GM19240 (cell line): ENCODE measurements around the gene XXYLT1.

Experiments
- DNase-seq: peaks from one replicate; pipeline ENCODE4 v3.0.0; 2011; ENCODE audit warnings: low spot score; ENCODE audit not compliant: insufficient read length

The XXYLT1 gene

DNA sequence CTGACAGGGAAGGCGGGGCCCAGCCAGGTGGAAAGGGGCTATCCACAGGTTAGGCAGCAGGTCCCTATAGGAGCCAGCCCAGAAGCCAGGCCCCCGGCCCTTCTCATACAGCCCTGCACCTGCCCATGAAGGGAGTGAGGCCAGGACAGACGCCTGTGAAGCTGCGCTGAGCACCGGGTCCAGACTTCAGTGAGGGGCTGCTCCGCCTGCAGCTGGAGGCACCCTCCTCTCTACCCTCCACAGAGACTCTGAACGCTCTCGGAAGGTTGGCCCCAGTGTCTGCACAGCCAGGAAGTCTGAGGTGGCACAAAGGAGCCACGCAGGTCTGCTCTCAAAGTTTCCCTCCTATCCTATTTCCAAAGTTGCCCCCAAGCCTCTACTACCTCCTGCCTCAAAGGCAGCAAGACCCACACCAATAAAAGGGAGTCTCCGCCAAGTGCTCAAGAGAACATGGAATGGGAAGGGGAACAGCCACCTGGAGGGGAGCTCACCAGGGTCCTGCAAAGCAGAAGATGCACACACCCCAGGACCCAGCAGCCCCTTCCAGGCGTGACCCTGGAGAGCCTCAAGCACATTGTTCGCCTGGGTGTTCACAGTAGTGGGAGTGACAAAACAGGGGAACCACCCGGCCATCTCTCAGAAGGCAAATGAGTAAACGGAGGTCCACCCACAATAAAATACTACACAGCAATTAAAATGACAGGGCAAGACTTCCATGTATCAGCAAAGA is 19.5 kb downstream of the XXYLT1 start:
- no peak for DNase-seq

- no peak for DNase-seq
These were observed 20.3 kb downstream of the XXYLT1 start for GRCh38 chr3:195250473-195251251.

GRCh38 chr3:195249858-195250464 is 21.0 kb downstream of the XXYLT1 start:
- DNase-seq, result no peak

- no peak for DNase-seq
These were observed 21.7 kb downstream of the XXYLT1 start for GRCh38 chr3:195249057-195249770.

DNA sequence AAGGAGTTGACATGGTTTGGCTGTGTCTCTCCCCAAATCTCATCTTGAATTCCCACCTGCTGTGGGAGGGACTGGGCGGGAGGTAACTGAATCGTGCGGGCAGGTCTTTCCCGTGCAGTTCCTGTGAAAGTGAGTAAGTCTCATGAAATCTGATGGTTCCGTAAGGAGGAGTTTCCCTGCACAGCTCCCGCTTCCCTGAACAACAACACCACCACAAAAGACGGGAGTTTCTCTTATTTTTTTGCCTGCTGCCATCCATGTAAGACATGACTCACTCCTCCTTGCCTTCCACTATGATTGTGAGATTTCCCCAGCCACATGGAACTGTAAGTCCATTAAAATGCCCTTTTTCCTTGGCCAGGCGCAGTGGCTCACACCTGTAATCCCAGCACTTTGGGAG is 22.7 kb downstream of the XXYLT1 start:
- DNase-seq, result no peak

GRCh38 chr3:195247863-195248189 is 23.1 kb downstream of the XXYLT1 start:
- no peak for DNase-seq

- DNase-seq, result no peak
These were observed 23.7 kb downstream of the XXYLT1 start for GRCh38 chr3:195247086-195247862.

DNA sequence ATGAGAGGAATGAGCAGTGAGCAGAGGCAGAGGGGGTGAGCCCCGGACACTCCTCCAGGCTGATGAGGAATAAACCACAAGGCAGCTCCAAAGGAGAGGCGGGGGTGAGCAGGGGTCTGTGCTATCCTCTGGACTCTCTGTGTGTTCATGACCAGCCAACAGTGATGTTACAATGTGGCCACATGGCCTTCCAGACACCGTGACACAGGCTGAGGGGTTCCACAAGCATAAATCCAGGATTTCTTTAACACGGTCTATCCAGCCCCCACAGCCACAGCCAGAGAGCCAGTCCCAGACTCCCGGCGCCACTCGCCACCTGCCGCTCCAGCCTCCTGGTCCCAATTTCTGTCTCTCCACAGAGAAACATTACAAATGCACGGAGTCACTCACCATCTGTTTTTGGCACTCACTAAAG is 24.4 kb downstream of the XXYLT1 start:
- DNase-seq, result no peak

DNA sequence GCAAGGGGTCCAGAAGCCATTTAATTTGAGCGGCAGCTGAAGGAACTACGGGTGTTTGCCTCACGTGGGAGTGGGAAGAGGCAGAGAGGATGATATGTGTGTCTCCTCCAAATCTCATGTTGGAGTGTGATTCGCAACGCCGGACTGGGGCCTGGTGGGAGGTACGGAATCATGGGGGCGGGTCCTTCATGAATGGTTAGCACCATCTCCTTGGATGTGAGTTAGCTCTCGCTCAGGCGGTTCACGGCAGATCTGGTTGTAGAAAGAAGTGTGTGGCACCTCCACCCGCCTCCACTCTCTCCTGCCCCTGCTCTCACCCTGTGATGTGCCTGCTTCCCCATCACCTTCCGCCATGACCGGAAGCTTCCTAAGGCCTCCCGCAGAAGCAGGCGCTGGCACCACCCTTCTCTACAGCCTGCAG is 25.4 kb downstream of the XXYLT1 start:
- DNase-seq, result no peak

DNA sequence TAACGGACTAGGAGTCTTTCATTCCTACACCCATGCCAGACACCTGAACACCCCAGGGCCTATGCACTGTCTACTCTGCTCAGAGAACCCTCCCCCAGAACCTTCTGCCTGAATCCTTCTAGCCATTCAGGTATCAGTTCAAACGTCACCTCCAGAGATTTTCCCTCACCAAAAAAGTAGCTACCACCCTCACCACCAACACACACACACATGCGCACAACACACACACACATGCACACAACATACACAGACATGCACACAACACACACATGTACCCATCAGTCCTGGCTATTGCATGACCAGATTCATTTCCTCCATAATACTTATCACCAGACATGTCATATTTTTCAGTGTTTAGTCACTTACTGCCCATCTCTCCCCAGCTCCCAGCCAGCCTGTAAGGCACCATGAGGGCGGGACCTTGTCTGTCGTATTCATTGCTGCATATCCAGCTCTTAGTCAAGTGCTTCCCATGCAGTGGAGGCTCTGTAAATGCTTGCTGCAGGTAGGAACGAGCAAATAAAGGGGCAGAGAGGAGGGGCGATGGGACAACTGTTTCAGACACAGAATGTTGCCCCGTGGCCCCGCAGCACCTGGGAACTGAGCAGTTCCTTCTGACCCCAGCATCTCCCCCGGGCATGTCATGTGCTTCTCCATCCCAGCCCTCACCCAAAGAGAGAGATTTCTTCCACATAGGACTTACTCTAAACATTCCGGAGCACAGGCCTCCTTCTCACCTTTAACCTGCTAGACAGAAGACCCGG is 29.2 kb downstream of the XXYLT1 start:
- no peak for DNase-seq

GRCh38 chr3:195240939-195241338 is 30.0 kb downstream of the XXYLT1 start:
- DNase-seq, result no peak

DNA sequence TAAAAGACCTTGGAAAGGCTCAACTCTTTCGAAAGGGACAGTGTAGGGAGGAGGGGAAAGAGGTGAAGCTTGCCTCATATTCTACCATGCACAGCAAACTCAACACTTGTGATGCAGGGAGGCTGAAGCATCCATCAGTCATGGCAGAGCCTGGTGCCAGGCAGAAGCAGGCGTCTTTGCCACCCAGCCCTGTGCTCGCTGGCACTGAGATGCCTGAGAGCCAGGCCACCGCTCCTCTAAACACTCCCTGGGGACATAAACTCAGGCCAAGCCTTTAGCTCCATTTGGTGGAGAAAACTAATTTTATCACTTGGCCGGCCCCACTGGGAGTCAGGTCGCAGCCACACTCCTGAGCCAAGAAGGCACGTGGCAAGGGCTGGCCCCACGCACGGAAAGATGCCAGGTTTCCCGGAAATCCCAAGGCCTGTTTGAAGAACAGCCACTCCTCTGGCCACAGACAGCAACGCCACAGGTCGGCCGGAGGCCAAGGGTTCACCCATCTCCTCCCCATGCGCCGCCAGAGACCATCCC is 30.7 kb downstream of the XXYLT1 start:
- DNase-seq, result no peak

- no peak for DNase-seq
These were observed 31.8 kb downstream of the XXYLT1 start for GRCh38 chr3:195239121-195239520.

- no peak for DNase-seq
These were observed 32.3 kb downstream of the XXYLT1 start for GRCh38 chr3:195238586-195239118.

GRCh38 chr3:195238081-195238571 is 32.8 kb downstream of the XXYLT1 start:
- no peak for DNase-seq

DNA sequence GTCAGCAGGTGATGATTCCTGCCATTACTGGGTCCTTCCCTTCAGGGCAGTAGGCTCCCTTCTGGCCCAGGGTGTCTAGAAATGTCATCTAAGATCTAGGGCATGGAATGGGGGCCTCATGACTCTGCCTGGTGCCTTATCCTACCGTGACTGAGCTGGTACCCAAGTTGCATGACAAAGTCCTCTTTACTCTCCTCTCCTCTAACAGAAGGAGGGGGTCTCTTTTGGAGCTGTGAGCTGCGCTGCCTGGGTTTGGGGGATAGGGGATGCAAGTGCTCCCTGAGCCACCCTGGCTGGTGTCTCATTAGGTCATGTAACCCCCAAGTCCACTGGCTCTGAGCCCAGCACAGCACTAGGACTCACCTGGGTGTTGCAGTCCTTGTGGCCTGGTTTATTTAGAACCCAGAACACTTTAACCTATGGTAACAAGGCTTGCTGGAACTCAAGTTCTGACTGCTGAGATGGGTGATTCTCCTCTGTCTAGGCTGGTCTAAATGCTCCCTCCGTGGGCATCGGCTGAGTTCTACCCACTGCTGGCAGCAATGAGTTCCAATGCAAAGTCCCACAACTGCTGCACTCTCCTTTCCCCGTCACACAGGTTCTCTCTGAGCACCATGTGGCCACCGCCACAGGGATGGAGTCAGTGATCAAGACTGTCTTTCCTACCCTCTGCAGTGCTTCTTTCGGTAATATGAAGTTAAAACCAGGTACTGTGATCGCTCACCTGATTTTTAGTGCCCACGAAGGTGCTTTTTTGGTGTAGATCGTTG is 34.0 kb downstream of the XXYLT1 start:
- DNase-seq, result no peak

DNA sequence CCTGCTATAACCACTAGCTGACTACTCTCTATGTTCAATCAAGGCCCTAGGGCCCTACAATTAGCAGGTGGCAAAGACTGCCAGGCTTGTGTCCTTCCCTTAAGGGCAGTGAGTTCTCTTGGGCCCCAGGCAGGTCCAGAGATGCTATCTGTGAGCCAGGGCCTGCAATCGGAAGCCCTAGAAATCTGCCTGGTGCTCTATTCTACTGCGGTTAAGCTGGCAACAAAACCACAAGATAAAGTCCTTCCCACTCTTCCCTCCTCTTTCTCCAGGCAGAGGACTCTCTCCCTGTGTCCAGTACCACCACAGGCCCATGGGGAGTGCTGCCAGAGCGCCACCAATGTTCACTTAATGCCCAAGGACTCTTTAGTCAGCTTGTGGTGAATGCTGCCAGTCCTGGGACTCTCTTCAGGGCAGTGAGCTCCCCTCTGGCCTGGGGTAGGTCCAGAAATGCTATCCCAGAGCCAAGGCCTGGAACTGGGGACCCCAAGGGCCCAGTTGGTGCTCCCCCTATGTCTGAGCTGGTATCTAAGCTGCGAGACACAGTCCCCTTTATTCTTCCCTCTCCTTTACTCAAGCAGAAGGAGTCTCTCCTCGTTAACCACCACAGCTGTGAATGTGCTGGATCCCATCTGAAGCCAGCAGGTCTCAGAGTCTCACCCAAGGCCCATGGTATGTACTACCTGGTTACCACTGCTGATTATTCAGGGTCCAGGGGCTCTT is 34.7 kb downstream of the XXYLT1 start:
- no peak for DNase-seq

DNA sequence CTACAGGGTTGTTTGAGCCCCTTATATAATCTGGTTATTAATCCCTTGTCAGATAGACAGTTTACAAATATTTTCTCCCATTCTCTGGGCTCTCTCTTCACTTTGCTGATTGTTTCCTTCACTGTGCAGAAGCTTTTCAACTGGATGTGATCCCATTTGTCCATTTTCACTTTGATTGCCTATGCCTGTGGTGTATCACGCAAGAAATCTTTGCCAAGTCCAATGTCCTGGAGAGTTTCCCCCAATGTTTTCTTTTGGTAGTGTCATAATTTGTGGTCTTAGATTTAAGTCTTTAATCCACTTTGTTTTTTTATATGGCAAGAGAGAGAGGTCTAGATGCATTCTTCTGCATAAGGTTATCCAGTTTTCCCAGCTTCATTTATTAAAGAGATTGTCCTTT is 40.7 kb downstream of the XXYLT1 start:
- no peak for DNase-seq
